C4-2B (cell line): ENCODE results near the gene ETV5.

Experiments used
- H3K27ac ChIP-seq: fragments of 450-650 bp; 2 replicates; pipeline ENCODE4 v1.5.1; 2017
- CTCF ChIP-seq: fragments of 450-650 bp; conservative IDR thresholded peaks from 2 replicates; pipeline ENCODE4 v1.5.1; 2017; ENCODE audit warnings: mild to moderate bottlenecking
- ZFX ChIP-seq: fragments of 450-650 bp; IDR thresholded peaks from 2 replicates; pipeline ENCODE4 v1.6.1; 2017

The ETV5 gene

GRCh38 chr3:186075489-186075888 lies 33.4 kb downstream of the ETV5 start:
- TF ChIP-seq ZFX (no peak), CTCF (no peak)
- no peak overlapping the region for H3K27ac ChIP-seq

DNA sequence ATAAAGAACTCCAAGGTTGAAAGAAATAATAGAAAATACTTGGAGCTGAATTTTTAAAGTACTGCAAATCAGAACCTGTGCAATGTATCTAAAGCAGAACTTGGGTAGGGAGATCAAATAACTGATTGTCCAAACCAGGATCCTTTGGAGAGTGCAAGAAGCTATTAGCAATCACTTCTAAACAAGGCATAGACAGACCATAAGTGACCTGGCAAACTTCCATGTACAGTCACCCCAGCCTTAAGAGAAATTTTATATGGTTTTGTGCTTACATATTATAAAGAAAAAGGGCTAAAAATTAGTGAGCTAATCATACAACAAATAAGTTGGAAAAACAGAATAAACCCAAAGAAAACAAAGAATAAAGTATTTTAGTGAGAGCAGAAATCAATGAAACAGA lies 35.2 kb downstream of the ETV5 start:
- TF ChIP-seq ZFX: no peak
- TF ChIP-seq CTCF: no peak
- H3K27ac ChIP-seq: no peak overlapping the region

DNA sequence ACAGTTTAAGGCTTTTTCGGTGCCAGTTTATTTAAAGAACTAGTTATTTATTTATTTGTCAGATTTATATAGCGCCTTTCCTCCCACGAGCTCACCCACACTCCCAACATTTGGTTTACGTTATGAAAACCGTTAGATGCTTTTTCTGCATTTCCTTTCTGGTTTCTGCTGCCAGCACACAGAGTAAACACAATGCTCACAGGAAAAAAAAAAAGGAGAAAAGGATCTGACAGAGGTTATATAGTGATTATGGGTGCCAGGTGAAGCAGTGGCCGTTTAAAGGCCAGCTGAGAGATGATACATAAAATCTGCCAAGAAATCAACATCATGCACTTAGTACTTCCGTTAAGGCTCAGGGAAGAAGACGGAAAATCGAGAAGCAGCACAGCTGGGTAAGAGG lies 37.9 kb downstream of the ETV5 start:
- no peak overlapping the region for H3K27ac ChIP-seq
- no peak for TF ChIP-seq ZFX
- TF ChIP-seq CTCF: no peak

DNA sequence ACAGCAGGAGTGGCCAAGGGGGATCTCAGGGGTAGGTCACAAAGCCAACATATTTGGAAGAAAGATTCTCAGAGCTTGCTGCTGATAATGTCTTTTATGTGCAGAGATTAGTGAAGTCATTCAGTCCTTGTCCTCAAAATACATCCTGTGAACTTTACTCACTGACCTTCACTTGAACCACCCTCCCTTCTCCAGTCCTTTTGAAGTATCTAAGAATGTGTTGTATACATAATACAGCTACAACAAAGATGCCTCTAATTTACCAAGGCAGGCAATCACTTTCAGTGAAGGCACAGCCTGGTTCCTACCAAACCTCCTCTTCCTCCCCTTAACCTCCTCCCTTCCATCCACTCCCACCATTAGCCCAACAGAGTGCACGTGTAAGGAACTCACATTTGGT lies 38.3 kb downstream of the ETV5 start:
- no peak for TF ChIP-seq CTCF
- TF ChIP-seq ZFX: no peak
- H3K27ac ChIP-seq: no peak overlapping the region

- H3K27ac ChIP-seq: no peak overlapping the region
- no peak for TF ChIP-seq CTCF
- TF ChIP-seq ZFX: no peak
Observed at GRCh38 chr3:186070133-186070532, 38.8 kb downstream of the ETV5 start.

GRCh38 chr3:186069199-186069598 lies 39.7 kb downstream of the ETV5 start:
- H3K27ac ChIP-seq: no peak overlapping the region
- no peak for TF ChIP-seq CTCF
- TF ChIP-seq ZFX: no peak

- no peak for TF ChIP-seq CTCF
- TF ChIP-seq ZFX: no peak
- H3K27ac ChIP-seq: no peak overlapping the region
Observed at GRCh38 chr3:186068243-186068552, 40.7 kb downstream of the ETV5 start.
